Activated B cell treated with CpG ODN at 0.5 μM for 24 hours (primary cell): Measurements from ENCODE around the gene GUCA2B. TPM values are rescaled to one million over a fixed set of nuclear protein-coding genes. Genes with fewer than 3 reads are reported as not detected.

ENCODE experiments used
- ATAC-seq: fragments of 200-7000 bp; cut with Tn5 transposase; one replicate; pipeline ENCODE4 v1.10.0; 2021; ENCODE audit warnings: low read depth, mild to moderate bottlenecking, moderate library complexity
- CTCF ChIA-PET: fragments of 350-600 bp; sonication (Branson Sonifier 250); formaldehyde crosslinking; loops from one replicate; lab custom pipeline; 2021; ENCODE audit warnings: antibody characterized with exemption; lab: Charles Lee
- POLR2A ChIA-PET: fragments of 350-600 bp; sonication (Branson Sonifier 250); formaldehyde crosslinking; loops from one replicate; lab custom pipeline; 2021; ENCODE audit warnings: antibody characterized with exemption; lab: Charles Lee
- DNase-seq: peaks from one replicate; pipeline ENCODE4 v3.0.0; 2022
- H3K27ac Mint-ChIP-seq: one replicate; pipeline ENCODE4 v1.8.0; 2020; ENCODE audit warnings: mixed read lengths
- H3K27me3 Mint-ChIP-seq: one replicate; pipeline ENCODE4 v1.8.0; 2021; ENCODE audit warnings: mixed read lengths
- H3K36me3 Mint-ChIP-seq: one replicate; pipeline ENCODE4 v1.8.0; 2021; ENCODE audit warnings: low read depth, mixed read lengths
- H3K4me1 Mint-ChIP-seq: one replicate; pipeline ENCODE4 v1.8.0; 2021; ENCODE audit warnings: mixed read lengths
- H3K4me3 Mint-ChIP-seq: one replicate; pipeline ENCODE4 v1.8.0; 2020; ENCODE audit warnings: mild to moderate bottlenecking, mixed read lengths
- H3K9me3 Mint-ChIP-seq: one replicate; pipeline ENCODE4 v1.8.0; 2020; ENCODE audit warnings: mixed read lengths
- CTCF ChIP-seq: fragments of 200-600 bp; IDR thresholded peaks from one replicate; pipeline ENCODE4 v1.8.0; 2022; ENCODE audit warnings: antibody characterized with exemption, mild to moderate bottlenecking
- intact Hi-C: fragments of 100-400 bp; cut with micrococcal nuclease; formaldehyde crosslinking; loops from one replicate; pipeline ENCODE4 v1.15.1; 2024
- total RNA-seq: library from RNA; stranded (reverse); gene quantifications from 2 replicates; pipeline ENCODE4 v1.2.3, GENCODE V29; 2022

GUCA2B gene
- total RNA-seq, 1 donor from 2014 or later = not detected

- H3K9me3 Mint-ChIP-seq = no peaks in the 10 kb centered on the region
- H3K27ac Mint-ChIP-seq = no peak overlapping the region
- ChIA-PET POLR2A (no interaction called here), CTCF (no interaction called here)
- no peak overlapping the region for H3K4me3 Mint-ChIP-seq
- intact Hi-C loops = no loop called here
- ATAC-seq = no peak
- H3K36me3 Mint-ChIP-seq = no peaks in the 10 kb centered on the region
- peaks cover 26% of the 10 kb centered on the region for H3K27me3 Mint-ChIP-seq
- TF ChIP-seq CTCF = no peak
- no peaks in the 10 kb centered on the region for H3K4me1 Mint-ChIP-seq
- no peak for DNase-seq
Measured at GRCh38 chr1:42148166-42148565, 5.0 kb upstream of the GUCA2B start.

- POLR2A ChIA-PET = no interaction called here
- Mint-ChIP-seq H3K4me1 (no peaks in the 10 kb centered on the region), H3K27ac (no peak overlapping the region), H3K9me3 (no peaks in the 10 kb centered on the region), H3K4me3 (no peak overlapping the region), H3K27me3 (peaks cover 16% of the 10 kb centered on the region), H3K36me3 (no peaks in the 10 kb centered on the region)
- TF ChIP-seq CTCF = no peak
- CTCF ChIA-PET = interaction anchor here (2.1 kb wide), 1 partner anchor 23 kb away, joined by 5 read pairs; no protein-coding TSS in a partner anchor
- intact Hi-C loops = no loop called here
- DNase-seq (no peak), ATAC-seq (no peak)
Measured at GRCh38 chr1:42150651-42151050, 2.6 kb upstream of the GUCA2B start.

DNA sequence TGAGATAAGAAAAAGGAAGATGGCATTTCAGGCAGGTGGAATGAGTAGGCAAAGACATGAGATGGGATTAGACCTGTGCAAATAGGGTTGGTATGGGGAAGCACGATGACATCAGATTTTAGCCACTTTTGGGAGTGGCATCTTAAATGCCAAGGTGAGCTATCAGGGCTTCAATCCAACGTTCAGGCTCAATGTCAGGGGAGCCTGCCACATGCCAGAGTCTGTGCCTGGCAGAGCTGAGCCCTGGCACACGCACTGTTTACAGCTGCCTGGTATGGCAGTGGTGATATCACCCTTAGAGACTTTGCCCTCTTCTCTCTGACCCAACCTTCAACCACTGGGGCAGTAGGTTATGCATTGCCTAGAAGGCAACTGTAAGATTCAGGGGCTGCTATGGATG, 1.1 kb upstream of the GUCA2B start:
- ATAC-seq (no peak), DNase-seq (no peak)
- no peak for TF ChIP-seq CTCF
- H3K4me1 Mint-ChIP-seq = no peaks in the 10 kb centered on the region
- no peak overlapping the region for H3K4me3 Mint-ChIP-seq
- H3K36me3 Mint-ChIP-seq = no peaks in the 10 kb centered on the region
- H3K27ac Mint-ChIP-seq = no peak overlapping the region
- H3K27me3 Mint-ChIP-seq = peaks cover 16% of the 10 kb centered on the region
- CTCF ChIA-PET = interaction anchor here (2.1 kb wide), 1 partner anchor 22 kb away, joined by 5 read pairs; no protein-coding TSS in a partner anchor
- POLR2A ChIA-PET = no interaction called here
- no peaks in the 10 kb centered on the region for H3K9me3 Mint-ChIP-seq
- intact Hi-C loops = no loop called here

- H3K27ac Mint-ChIP-seq = no peak overlapping the region
- ChIA-PET CTCF (no interaction called here), POLR2A (no interaction called here)
- no peaks in the 10 kb centered on the region for H3K36me3 Mint-ChIP-seq
- no peak for TF ChIP-seq CTCF
- ATAC-seq (no peak), DNase-seq (no peak)
- intact Hi-C loops = no loop called here
- H3K4me1 Mint-ChIP-seq = no peaks in the 10 kb centered on the region
- H3K4me3 Mint-ChIP-seq = no peak overlapping the region
- no peaks in the 10 kb centered on the region for H3K9me3 Mint-ChIP-seq
- peaks cover 16% of the 10 kb centered on the region for H3K27me3 Mint-ChIP-seq
Measured at GRCh38 chr1:42153624-42154023, 414 bp downstream of the GUCA2B start.

GRCh38 chr1:42154685-42155084, 1.5 kb downstream of the GUCA2B start:
- H3K4me1 Mint-ChIP-seq = no peaks in the 10 kb centered on the region
- no peak for DNase-seq
- CTCF ChIA-PET = no interaction called here
- no peak for TF ChIP-seq CTCF
- intact Hi-C loops = no loop called here
- ATAC-seq = no peak
- POLR2A ChIA-PET = no interaction called here
- H3K27me3 Mint-ChIP-seq = peaks cover 13% of the 10 kb centered on the region
- no peaks in the 10 kb centered on the region for H3K36me3 Mint-ChIP-seq
- H3K9me3 Mint-ChIP-seq = no peaks in the 10 kb centered on the region
- no peak overlapping the region for H3K4me3 Mint-ChIP-seq
- no peak overlapping the region for H3K27ac Mint-ChIP-seq
